Measurements from ENCODE around the gene DCK.

Gene DCK

DNA sequence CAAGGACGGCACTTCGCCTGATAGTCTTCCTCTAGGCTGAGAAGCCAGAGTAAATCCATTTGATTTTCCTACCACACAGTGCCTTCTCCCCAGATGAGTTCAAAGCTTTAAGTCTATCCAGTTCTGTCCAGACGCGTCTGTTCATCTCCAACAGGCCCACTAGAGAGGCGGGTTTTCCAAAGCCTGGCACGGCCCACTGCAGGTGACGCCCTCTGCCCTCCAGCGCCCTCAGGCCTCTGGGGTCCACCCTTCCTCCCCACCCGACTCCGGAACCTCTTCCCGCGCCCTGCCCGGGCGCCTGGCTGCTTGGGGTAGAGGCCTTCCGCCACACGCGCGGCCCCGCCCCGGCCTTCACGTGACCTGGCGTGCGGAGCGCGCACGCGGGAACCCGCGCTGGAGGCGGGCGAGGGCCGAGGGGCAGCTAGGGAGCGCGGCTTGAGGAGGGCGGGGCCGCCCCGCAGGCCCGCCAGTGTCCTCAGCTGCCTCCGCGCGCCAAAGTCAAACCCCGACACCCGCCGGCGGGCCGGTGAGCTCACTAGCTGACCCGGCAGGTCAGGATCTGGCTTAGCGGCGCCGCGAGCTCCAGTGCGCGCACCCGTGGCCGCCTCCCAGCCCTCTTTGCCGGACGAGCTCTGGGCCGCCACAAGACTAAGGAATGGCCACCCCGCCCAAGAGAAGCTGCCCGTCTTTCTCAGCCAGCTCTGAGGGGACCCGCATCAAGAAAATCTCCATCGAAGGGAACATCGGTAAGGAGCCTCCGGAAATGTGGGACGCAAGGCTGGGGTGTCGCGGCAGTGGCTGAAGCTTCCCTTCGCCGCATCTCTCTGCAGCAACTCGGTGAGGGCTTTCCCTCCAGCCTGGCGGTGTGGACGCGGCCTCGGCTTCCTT is at the start of gene DCK:
TSS of gene DCK (plus strand) at position 469 of the 888 bp plus-strand sequence. CDS start at position 656, 187 bp downstream.
- CTCF ChIA-PET: interaction anchor here (0.7 to 6.1 kb wide), 5 partner anchors 14 to 355 kb away, joined by 3 to 73 read pairs (median 3); no protein-coding TSS in a partner anchor
- POLR2A ChIA-PET: interaction anchor here (0.6 to 1.1 kb wide), 3 partner anchors 11 to 155 kb away, joined by 3 to 8 read pairs (median 4); no protein-coding TSS in a partner anchor
- peak; percentile 94 for DNase-seq (ENCODE audit: extremely low spot score)
- TF ChIP-seq CTCF (IDR thresholded peaks at IDR 0.05; ENCODE audit: control extremely low read depth, extremely low read depth, low read depth, missing control alignments): no peak

- POLR2A ChIA-PET: no interaction called here
- no peak for DNase-seq (ENCODE audit: extremely low spot score)
- CTCF ChIA-PET: interaction anchor here (1.1 to 2.7 kb wide), 7 partner anchors 13 to 274 kb away, joined by 3 to 7 read pairs (median 3); partner anchors contain the start of gene MOB1B
These were observed 48.4 kb upstream of the DCK start for GRCh38 chr4:70945046-70945445.

GRCh38 chr4:70945452-70946055 is 47.9 kb upstream of the DCK start:
- TF ChIP-seq CTCF (IDR thresholded peaks at IDR 0.05; ENCODE audit: control extremely low read depth, extremely low read depth, low read depth, missing control alignments): no peak
- POLR2A ChIA-PET: no interaction called here
- CTCF ChIA-PET: interaction anchor here (1.1 to 2.7 kb wide), 6 partner anchors 12 to 274 kb away, joined by 3 to 7 read pairs (median 4); partner anchors contain the start of gene MOB1B
- DNase-seq (ENCODE audit: extremely low spot score): no peak

More at GRCh38 chr4:70945046-70945445, 48.4 kb upstream of the DCK start:
- no peak for TF ChIP-seq CTCF (IDR thresholded peaks at IDR 0.05; ENCODE audit: control extremely low read depth, extremely low read depth, low read depth, missing control alignments)

GRCh38 chr4:70946939-70947338 is 46.5 kb upstream of the DCK start:
- TF ChIP-seq CTCF (IDR thresholded peaks at IDR 0.05; ENCODE audit: control extremely low read depth, extremely low read depth, low read depth, missing control alignments): no peak
- CTCF ChIA-PET: interaction anchor here (0.9 kb wide), 1 partner anchor 11 kb away, joined by 4 read pairs; no protein-coding TSS in a partner anchor
- POLR2A ChIA-PET: no interaction called here
- no peak for DNase-seq (ENCODE audit: extremely low spot score)

DNA sequence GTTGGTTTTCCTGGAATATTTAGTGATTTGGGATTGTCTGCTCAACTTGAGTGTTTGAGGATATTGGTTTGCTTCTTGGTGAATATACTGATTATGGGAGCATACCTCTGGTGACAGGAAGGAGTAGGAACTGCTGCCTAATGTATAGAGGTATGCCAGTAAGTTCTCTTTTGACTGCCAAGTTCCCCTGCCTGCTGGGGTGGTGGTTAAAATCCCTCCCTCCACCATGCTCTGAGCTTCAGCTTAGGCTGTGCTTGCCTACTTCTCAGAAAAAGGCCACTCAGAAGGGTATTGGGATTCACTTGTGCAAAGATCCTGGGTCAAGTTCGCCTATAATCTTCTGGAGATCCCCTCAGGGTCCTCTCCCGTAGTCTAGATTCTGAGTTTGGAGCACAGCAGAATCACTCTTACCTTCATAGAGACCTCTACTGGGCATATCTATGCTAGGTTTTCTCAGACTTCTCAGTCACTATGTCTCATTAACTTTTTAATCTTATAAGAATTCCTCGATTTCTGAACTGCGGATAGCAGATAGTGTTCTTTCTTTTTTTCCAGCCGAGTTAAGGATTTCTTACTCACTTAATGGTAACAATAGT is 44.7 kb upstream of the DCK start:
- POLR2A ChIA-PET: no interaction called here
- CTCF ChIA-PET: interaction anchor here (1.2 to 2.8 kb wide), 4 partner anchors 11 to 37 kb away, joined by 3 to 12 read pairs (median 4); no protein-coding TSS in a partner anchor
- no peak for TF ChIP-seq CTCF (IDR thresholded peaks at IDR 0.05; ENCODE audit: control extremely low read depth, extremely low read depth, low read depth, missing control alignments)
- peak; percentile 31 for DNase-seq (ENCODE audit: extremely low spot score)

- CTCF ChIA-PET: no interaction called here
- POLR2A ChIA-PET: no interaction called here
- no peak for DNase-seq (ENCODE audit: extremely low spot score)
- TF ChIP-seq CTCF (IDR thresholded peaks at IDR 0.05; ENCODE audit: control extremely low read depth, extremely low read depth, low read depth, missing control alignments): no peak
These were observed 39.4 kb upstream of the DCK start for GRCh38 chr4:70954032-70954431.
